Measurements from ENCODE around the gene SZT2.

DNA sequence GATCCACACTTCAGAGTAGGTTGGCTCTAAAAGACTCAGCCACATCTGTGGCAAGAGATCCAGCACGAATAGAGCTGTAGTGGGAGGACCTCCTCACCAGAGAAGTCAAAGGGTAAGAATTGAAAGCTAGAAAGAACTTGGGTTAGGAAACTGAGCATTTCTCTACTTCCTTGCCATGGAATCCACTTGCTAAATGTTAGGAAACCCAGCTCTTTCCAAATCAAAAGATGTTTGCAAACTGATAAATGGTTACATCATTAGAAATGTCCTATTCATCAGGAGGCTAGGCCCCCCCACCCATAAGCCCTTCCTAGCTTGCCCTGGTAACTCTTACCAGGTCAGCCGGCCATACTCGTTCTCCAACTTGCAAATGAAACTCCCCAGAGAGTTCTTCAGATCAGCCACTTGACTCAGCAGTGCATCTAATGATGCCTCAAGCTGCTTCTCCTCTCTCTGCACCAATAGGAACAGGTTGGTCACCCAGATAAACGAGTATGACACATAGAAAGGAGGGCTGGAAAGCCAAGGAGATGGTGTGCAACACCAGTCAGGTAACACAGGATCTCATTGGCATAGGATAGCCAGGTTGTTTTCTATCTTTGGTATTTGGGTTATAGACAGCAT is 1.6 kb upstream of the SZT2 start:
- no peak for TF ChIP-seq SIN3A (IDR thresholded peaks at IDR 0.05; ENCODE audit: borderline replicate concordance, insufficient read depth, low read length)
- no peak for TF ChIP-seq TAF1 (IDR thresholded peaks at IDR 0.05; ENCODE audit: borderline replicate concordance, insufficient read depth, low read length)
